H1 (cell line): ENCODE data around the gene GMEB1. TPM values are rescaled to one million over a fixed set of nuclear protein-coding genes. Genes with fewer than 3 reads are reported as not detected.

Experiments
- ATF2 ChIP-seq: IDR thresholded peaks from 2 replicates; pipeline ENCODE4 v1.6.1; 2012; ENCODE audit warnings: low read length, inconsistent platforms
- CHD7 ChIP-seq: fragments of 300-600 bp; sonication (generic); IDR thresholded peaks from 2 replicates; pipeline ENCODE4 v1.7.1; 2012; ENCODE audit warnings: low read length, moderate library complexity, mild to moderate bottlenecking, inconsistent platforms; ENCODE audit not compliant: insufficient replicate concordance
- JUND ChIP-seq: IDR thresholded peaks from 2 replicates; pipeline ENCODE4 v1.6.1; 2011; ENCODE audit warnings: mild to moderate bottlenecking, improper control_type of control experiment, low read length
- MAX ChIP-seq: IDR thresholded peaks from 2 replicates; pipeline ENCODE4 v1.6.1; 2012; ENCODE audit warnings: inconsistent platforms
- PHF8 ChIP-seq: fragments of 200-600 bp; sonication (generic); conservative IDR thresholded peaks from 2 replicates; pipeline ENCODE4 v1.7.1; 2012; ENCODE audit warnings: low read depth, mild to moderate bottlenecking, inconsistent platforms, low read length, moderate library complexity
- polyA plus RNA-seq, 7 experiments: library from polyadenylated mRNA; depleted of rRNA in 3 of 7; stranded (reverse) in 5 of 7; unstranded in 2 of 7; fragments of >200 nt in 5 of 7; fragments of 200-250 nt in 2 of 7; gene quantifications; 1 replicate in 5 of 7; 2 replicates in 1 of 7; 4 replicates in 1 of 7; pipeline versions ENCODE4 v1.2.1 to v1.2.3, GENCODE V29; 2011 to 2013; ENCODE audit warnings: missing spikeins in 2 of 7, mixed read lengths in 2 of 7
- total RNA-seq: library from RNA; stranded (reverse); fragmentation: NEBNext Ultra II Directional; extraction: Animal tissue kit (Norgen Biotek cat#: 25700); gene quantifications from 2 replicates; pipeline ENCODE4 v1.2.1, GENCODE V29; 2021

GMEB1 gene
- total and polyA plus RNA-seq, 2 of the 8 experiments (the other 6 are each of a cell fraction or from before 2014, with no cell fraction given): 13.3 to 26.2 TPM

GRCh38 chr1:28666806-28667205 lies 1.8 kb upstream of the GMEB1 start (continued):
- TF ChIP-seq CHD7: no peak
- TF ChIP-seq ATF2: no peak
- TF ChIP-seq MAX: no peak
- no peak for TF ChIP-seq JUND
- no peak for TF ChIP-seq PHF8
